HTERT RPE-1 (cell line): ENCODE data around the gene METAP1D.

Experiments
- in situ Hi-C: fragments of 300-500 bp; cut with MboI; formaldehyde crosslinking; loops from 4 replicates; pipeline ENCODE4 v1.14.3; 2020; ENCODE audit warnings: low sequenced_read_pairs

The METAP1D gene

GRCh38 chr2:172090044-172090961, 90.5 kb downstream of the METAP1D start:
- in situ Hi-C loops: no loop called here

- in situ Hi-C loops: no loop called here
Observed at GRCh38 chr2:172091000-172091641, 91.4 kb downstream of the METAP1D start.

GRCh38 chr2:172091761-172092566, 92.2 kb downstream of the METAP1D start:
- in situ Hi-C loops: no loop called here

GRCh38 chr2:172092716-172093415, 93.1 kb downstream of the METAP1D start:
- in situ Hi-C loops: no loop called here

GRCh38 chr2:172093416-172094293, 93.9 kb downstream of the METAP1D start:
- in situ Hi-C loops: no loop called here

GRCh38 chr2:172094294-172095145, 94.8 kb downstream of the METAP1D start:
- in situ Hi-C loops: no loop called here

- in situ Hi-C loops: no loop called here
Observed at GRCh38 chr2:172095146-172095904, 95.6 kb downstream of the METAP1D start.

- in situ Hi-C loops: no loop called here
Observed at GRCh38 chr2:172095905-172096625, 96.3 kb downstream of the METAP1D start.

- in situ Hi-C loops: no loop called here
Observed at GRCh38 chr2:172096626-172097547, 97.1 kb downstream of the METAP1D start.

GRCh38 chr2:172097557-172098131, 97.9 kb downstream of the METAP1D start:
- in situ Hi-C loops: no loop called here

- in situ Hi-C loops: no loop called here
Observed at GRCh38 chr2:172098287-172098649, 98.5 kb downstream of the METAP1D start.

GRCh38 chr2:172098650-172099471, 99.1 kb downstream of the METAP1D start:
- in situ Hi-C loops: no loop called here

GRCh38 chr2:172099472-172100079, 99.8 kb downstream of the METAP1D start:
- in situ Hi-C loops: no loop called here

GRCh38 chr2:172100080-172100934, 100.6 kb downstream of the METAP1D start:
- in situ Hi-C loops: no loop called here
